RKO (cell line): Measurements from ENCODE around the gene TMEM61.

Experiments
- DNase-seq: peaks from one replicate; pipeline ENCODE4 v3.0.0-alpha.2; 2016; ENCODE audit warnings: low spot score

The TMEM61 gene

DNA sequence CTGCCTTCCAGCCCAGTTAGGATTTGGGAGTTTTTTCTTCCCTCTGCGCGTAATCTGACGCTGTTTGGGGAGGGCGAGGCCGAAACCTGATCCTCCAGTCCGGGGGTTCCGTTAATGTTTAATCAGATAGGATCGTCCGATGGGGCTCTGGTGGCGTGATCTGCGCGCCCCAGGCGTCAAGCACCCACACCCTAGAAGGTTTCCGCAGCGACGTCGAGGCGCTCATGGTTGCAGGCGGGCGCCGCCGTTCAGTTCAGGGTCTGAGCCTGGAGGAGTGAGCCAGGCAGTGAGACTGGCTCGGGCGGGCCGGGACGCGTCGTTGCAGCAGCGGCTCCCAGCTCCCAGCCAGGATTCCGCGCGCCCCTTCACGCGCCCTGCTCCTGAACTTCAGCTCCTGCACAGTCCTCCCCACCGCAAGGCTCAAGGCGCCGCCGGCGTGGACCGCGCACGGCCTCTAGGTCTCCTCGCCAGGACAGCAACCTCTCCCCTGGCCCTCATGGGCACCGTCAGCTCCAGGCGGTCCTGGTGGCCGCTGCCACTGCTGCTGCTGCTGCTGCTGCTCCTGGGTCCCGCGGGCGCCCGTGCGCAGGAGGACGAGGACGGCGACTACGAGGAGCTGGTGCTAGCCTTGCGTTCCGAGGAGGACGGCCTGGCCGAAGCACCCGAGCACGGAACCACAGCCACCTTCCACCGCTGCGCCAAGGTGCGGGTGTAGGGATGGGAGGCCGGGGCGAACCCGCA lies 59.1 kb downstream of the TMEM61 start, which contains the start of gene PCSK9:
Gene PCSK9, plus strand, starts transcription at position 207 of the 741 bp plus-strand sequence. Its CDS starts 290 bp downstream, at position 497.
- DNase-seq, result peak; percentile 38

DNA sequence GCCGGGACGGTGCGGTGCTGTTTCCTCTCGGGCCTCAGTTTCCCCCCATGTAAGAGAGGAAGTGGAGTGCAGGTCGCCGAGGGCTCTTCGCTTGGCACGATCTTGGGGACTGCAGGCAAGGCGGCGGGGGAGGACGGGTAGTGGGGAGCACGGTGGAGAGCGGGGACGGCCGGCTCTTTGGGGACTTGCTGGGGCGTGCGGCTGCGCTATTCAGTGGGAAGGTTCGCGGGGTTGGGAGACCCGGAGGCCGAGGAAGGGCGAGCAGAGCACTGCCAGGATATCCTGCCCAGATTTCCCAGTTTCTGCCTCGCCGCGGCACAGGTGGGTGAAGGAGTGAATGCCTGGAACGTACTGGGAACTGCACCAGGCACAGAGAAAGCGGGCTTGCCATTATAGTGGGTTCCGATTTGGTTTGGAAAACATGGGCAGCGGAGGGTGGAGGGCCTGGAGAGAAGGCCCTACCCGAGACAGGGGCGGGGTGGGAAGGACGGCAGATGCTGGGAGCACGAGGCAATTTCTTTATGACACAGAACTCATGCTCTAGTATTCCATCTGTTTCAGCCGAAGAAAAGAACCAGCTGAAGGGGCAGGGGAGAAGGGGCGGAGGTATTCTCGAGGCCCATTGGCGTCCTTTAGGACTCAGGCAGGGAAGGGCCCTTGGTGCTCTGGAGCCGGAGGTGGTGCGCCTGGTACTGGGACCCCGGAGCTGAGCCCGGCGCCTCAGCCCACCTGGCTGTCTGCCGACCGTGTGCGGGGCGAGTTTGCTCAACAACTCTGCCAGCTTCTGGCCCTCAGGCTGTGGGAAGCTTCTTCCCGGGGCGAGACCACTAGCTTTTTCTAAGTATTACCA lies 59.9 kb downstream of the TMEM61 start:
- no peak for DNase-seq

DNA sequence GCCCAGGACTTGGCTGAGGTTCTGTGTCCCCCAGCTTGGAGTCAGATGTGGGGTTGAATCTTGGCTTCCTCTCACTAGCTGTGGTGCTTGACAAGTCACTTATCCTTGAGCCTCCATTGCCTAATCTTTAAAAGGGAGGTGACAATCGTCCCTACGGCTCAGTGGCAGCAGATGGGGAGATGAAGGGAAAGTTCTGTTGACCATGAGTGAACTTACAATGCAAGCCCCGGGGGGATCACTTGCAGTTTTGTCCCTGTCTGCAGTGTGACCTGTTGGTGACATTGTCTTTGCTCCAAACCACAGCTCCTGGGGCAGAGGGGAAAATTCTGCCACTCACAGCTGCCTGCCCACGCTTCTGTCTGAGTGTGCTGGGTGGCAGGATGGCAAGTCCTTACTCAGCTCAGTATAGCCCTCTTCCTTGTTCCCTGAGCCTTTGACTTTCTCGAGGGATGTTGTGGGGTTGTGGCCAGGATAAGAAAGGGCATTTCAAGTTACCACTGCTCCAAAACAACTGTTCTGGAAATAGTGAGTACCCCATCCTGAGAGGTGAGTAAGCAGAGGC lies 60.6 kb downstream of the TMEM61 start:
- no peak for DNase-seq

DNA sequence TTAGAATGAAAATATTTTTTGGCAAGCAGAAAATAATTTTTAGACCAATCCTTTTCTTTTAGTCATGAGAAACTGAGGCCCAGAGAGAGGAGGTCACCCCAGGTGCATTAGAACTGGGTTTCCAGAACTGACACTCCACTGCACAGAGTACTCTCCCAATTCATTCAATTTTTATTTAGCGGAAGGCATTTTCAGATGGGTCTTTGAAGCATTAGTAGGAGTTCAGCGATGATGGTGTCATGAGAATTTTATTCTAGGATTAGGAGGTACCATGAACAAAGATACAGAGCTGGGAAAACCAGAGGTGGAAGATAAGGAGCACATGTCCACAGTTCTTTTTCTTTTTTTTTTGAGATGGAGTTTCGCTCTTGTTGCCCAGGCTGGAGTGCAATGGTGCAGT lies 61.2 kb downstream of the TMEM61 start:
- no peak for DNase-seq
